Measurements from ENCODE around the gene EML6.
"Not testable (repeated sequence)": the region's sequence is repeated elsewhere in the genome, so short reads cannot be mapped to it uniquely, and the experiment has no call there.

Gene EML6

GRCh38 chr2:54831480-54831879 lies 108.0 kb downstream of the EML6 start:
- no peak for DNase-seq (ENCODE audit: low read depth)
- TF ChIP-seq CTCF (IDR thresholded peaks at IDR 0.05; ENCODE audit: insufficient read depth, low read depth, low read length, missing control alignments): no peak
- H3K4me3 ChIP-seq (ENCODE audit: low read depth, low read length): no peak overlapping the region

GRCh38 chr2:54834721-54835120 lies 111.3 kb downstream of the EML6 start:
- DNase-seq (ENCODE audit: low read depth): no peak
- TF ChIP-seq CTCF (IDR thresholded peaks at IDR 0.05; ENCODE audit: insufficient read depth, low read depth, low read length, missing control alignments): no peak
- H3K4me3 ChIP-seq (ENCODE audit: low read depth, low read length): no peak overlapping the region

GRCh38 chr2:54836477-54836876 lies 113.0 kb downstream of the EML6 start:
- DNase-seq (ENCODE audit: low read depth): no peak
- no peak overlapping the region for H3K4me3 ChIP-seq (ENCODE audit: low read depth, low read length)
- no peak for TF ChIP-seq CTCF (IDR thresholded peaks at IDR 0.05; ENCODE audit: insufficient read depth, low read depth, low read length, missing control alignments)

GRCh38 chr2:54838585-54839035 lies 115.1 kb downstream of the EML6 start:
- H3K4me3 ChIP-seq (ENCODE audit: low read depth, low read length): no peak overlapping the region
- DNase-seq (ENCODE audit: low read depth): peak; percentile 77
- peak; percentile 90 for TF ChIP-seq CTCF (IDR thresholded peaks at IDR 0.05; ENCODE audit: insufficient read depth, low read depth, low read length, missing control alignments)

GRCh38 chr2:54839461-54840255 lies 116.2 kb downstream of the EML6 start:
- no peak for DNase-seq (ENCODE audit: low read depth)
- TF ChIP-seq CTCF (IDR thresholded peaks at IDR 0.05; ENCODE audit: insufficient read depth, low read depth, low read length, missing control alignments): no peak

GRCh38 chr2:54840559-54841468 lies 117.4 kb downstream of the EML6 start:
- no peak for TF ChIP-seq CTCF (IDR thresholded peaks at IDR 0.05; ENCODE audit: insufficient read depth, low read depth, low read length, missing control alignments)
- DNase-seq (ENCODE audit: low read depth): no peak

More at GRCh38 chr2:54839461-54840255, 116.2 kb downstream of the EML6 start:
- no peak overlapping the region for H3K4me3 ChIP-seq (ENCODE audit: low read depth, low read length)

GRCh38 chr2:54841500-54841899 lies 118.0 kb downstream of the EML6 start:
- DNase-seq (ENCODE audit: low read depth); H3K4me3 ChIP-seq (ENCODE audit: low read depth, low read length): not testable (repeated sequence)

More at GRCh38 chr2:54840559-54841468, 117.4 kb downstream of the EML6 start:
- H3K4me3 ChIP-seq (ENCODE audit: low read depth, low read length): no peak overlapping the region

Data from GM12865 (cell line).